Progenitor cell of endocrine pancreas (in vitro differentiated cells): ENCODE data around the gene ACTL10. TPM values are rescaled to one million over a fixed set of nuclear protein-coding genes. Genes with fewer than 3 reads are reported as not detected.

Experiments used
- DNase-seq: peaks from one replicate; pipeline ENCODE4 v3.0.0; 2021; ENCODE audit warnings: low spot score; ENCODE audit not compliant: unreplicated experiment
- H3K27ac Mint-ChIP-seq: 2 replicates; pipeline ENCODE4 v1.8.0; 2021; ENCODE audit warnings: mild to moderate bottlenecking, moderate library complexity, mixed read lengths
- H3K27me3 Mint-ChIP-seq: 2 replicates; pipeline ENCODE4 v1.8.0; 2021; ENCODE audit warnings: mixed read lengths
- H3K36me3 Mint-ChIP-seq: 2 replicates; pipeline ENCODE4 v1.8.0; 2022; ENCODE audit warnings: mixed read lengths; ENCODE audit not compliant: insufficient read depth
- H3K4me1 Mint-ChIP-seq: 2 replicates; pipeline ENCODE4 v1.8.0; 2021; ENCODE audit warnings: low read depth, mixed read lengths
- H3K4me3 Mint-ChIP-seq: 2 replicates; pipeline ENCODE4 v1.8.0; 2021; ENCODE audit warnings: low read depth, mild to moderate bottlenecking, moderate library complexity, mixed read lengths
- H3K9me3 Mint-ChIP-seq: 2 replicates; pipeline ENCODE4 v1.8.0; 2021; ENCODE audit warnings: low read depth, mixed read lengths
- long read RNA-seq: library from polyadenylated mRNA; unstranded; transcript quantifications from one replicate; pipeline ENCODE4 v2.0.0, GENCODE V29; 2020
- total RNA-seq: library from RNA; stranded (reverse); gene quantifications from 2 replicates; pipeline ENCODE4 v1.2.1, GENCODE V29; 2021
- TF ChIP-seq, protein P1 (sequence below): fragments of 200-600 bp; sonication (generic); IDR thresholded peaks from one replicate; pipeline ENCODE4 v1.5.0; 2021; ENCODE audit warnings: antibody characterized with exemption, mild to moderate bottlenecking; ENCODE audit not compliant: unreplicated experiment

Gene ACTL10
- total RNA-seq: 0.36 and 0.38 TPM in 2 replicates
- long read RNA-seq: 0 reads

GRCh38 chr20:33666293-33667244 is at the start of gene ACTL10:
Gene ACTL10 (plus strand): TSS chr20:33666943. CDS start chr20:33667498, 555 bp downstream.
- peak within 1 kb of the TSS; percentile 76 for H3K4me3 Mint-ChIP-seq
- TF ChIP-seq, protein P1, sequence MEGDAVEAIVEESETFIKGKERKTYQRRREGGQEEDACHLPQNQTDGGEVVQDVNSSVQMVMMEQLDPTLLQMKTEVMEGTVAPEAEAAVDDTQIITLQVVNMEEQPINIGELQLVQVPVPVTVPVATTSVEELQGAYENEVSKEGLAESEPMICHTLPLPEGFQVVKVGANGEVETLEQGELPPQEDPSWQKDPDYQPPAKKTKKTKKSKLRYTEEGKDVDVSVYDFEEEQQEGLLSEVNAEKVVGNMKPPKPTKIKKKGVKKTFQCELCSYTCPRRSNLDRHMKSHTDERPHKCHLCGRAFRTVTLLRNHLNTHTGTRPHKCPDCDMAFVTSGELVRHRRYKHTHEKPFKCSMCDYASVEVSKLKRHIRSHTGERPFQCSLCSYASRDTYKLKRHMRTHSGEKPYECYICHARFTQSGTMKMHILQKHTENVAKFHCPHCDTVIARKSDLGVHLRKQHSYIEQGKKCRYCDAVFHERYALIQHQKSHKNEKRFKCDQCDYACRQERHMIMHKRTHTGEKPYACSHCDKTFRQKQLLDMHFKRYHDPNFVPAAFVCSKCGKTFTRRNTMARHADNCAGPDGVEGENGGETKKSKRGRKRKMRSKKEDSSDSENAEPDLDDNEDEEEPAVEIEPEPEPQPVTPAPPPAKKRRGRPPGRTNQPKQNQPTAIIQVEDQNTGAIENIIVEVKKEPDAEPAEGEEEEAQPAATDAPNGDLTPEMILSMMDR: peak; percentile 30
- H3K9me3 Mint-ChIP-seq: no peaks in the 10 kb centered on the region
- peaks cover 16% of the 10 kb centered on the region for H3K4me1 Mint-ChIP-seq
- peaks cover 14% of the 10 kb centered on the region for H3K36me3 Mint-ChIP-seq
- H3K27ac Mint-ChIP-seq: peak within 1 kb of the TSS; percentile 1
- peaks cover 3% of the 10 kb centered on the region for H3K27me3 Mint-ChIP-seq
- peak; percentile 77 for DNase-seq

DNA sequence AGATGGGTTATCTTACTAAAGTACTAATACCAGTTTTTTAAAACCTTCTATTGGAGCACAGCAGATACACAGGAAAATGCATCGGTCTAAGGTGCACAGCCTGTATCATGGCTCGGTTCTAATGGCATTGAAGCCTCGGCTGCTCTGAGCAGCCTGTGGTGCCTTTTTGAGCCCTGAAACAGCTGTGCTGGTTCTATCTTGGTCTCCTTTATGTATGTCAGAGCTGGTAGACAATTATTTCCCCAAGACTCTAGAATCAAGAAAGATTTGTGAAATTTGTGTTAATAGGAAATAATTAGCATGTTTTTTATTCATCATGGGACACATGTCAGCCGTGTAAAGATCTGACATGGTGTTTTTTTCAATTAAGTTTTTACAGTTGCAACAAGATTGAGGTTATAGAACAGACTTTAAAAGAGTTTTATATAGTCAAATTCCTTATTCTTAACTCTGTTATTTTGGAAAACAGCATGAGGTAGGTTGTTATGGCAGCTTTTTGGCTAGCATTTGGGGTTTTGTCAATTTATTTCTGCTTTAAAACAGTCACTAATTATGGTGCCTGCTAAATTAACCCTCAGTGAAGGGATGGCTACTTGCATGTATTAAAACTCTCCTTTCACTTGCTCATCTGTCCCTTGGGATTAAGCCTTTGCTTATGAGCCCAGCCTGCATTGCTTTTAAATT is 44.9 kb upstream of the ACTL10 start:
- TF ChIP-seq, protein P1: no peak
- H3K36me3 Mint-ChIP-seq: peaks cover 34% of the 10 kb centered on the region
- H3K4me1 Mint-ChIP-seq: no peaks in the 10 kb centered on the region
- no peak for DNase-seq
- H3K27ac Mint-ChIP-seq: no peak overlapping the region
- no peak overlapping the region for H3K4me3 Mint-ChIP-seq
- H3K27me3 Mint-ChIP-seq: no peaks in the 10 kb centered on the region
- no peaks in the 10 kb centered on the region for H3K9me3 Mint-ChIP-seq

DNA sequence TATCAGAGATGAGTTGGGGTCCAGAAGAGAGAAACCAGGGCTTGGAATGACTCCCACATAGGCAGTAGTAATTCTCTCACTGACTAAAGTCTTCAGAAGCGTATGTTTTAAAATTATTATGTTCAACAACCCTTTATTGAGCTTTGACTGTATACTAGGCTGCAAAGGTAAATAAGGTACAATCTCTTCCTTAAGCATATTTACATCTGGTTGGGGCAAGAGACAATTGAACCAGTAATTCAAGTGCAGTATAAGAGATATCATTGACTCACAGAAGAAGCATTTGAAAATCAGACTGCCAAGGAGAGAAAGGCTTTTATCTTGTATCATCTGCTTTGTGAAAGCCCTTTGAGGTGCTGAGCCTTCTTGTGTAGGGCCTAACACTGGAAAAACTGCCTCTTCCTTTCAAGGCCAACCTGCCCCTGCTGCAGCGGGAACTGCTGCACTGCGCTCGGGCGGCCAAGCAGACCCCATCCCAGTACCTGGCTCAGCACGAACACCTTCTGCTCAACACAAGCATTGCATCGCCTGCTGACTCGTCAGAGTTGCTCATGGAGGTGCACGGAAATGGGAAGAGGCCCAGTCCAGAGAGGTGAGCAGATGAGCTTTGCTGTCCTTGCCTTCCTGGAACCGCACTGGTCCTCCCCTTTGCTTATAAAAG is 43.9 kb upstream of the ACTL10 start:
- Mint-ChIP-seq H3K27me3 (no peaks in the 10 kb centered on the region), H3K9me3 (no peaks in the 10 kb centered on the region), H3K4me3 (no peak overlapping the region), H3K4me1 (no peaks in the 10 kb centered on the region), H3K36me3 (peaks cover 41% of the 10 kb centered on the region), H3K27ac (no peak overlapping the region)
- TF ChIP-seq, protein P1: no peak
- DNase-seq: no peak

GRCh38 chr20:33624399-33624798 is 42.3 kb upstream of the ACTL10 start:
- H3K27me3 Mint-ChIP-seq: no peaks in the 10 kb centered on the region
- H3K9me3 Mint-ChIP-seq: no peaks in the 10 kb centered on the region
- peaks cover 47% of the 10 kb centered on the region for H3K36me3 Mint-ChIP-seq

More at GRCh38 chr20:33624399-33624798, 42.3 kb upstream of the ACTL10 start:
- no peaks in the 10 kb centered on the region for H3K4me1 Mint-ChIP-seq
- TF ChIP-seq, protein P1: no peak
- no peak for DNase-seq
- no peak overlapping the region for H3K27ac Mint-ChIP-seq
- no peak overlapping the region for H3K4me3 Mint-ChIP-seq
